Prostate gland (tissue), 2 donors: ENCODE results near the gene PCDHA5.

Source experiments
- POLR2A ChIP-seq: fragments of 450-650 bp; IDR thresholded peaks from one replicate; pipeline ENCODE4 v1.6.1; 2016; ENCODE audit warnings: antibody characterized with exemption, mild to moderate bottlenecking
- POLR2AphosphoS5 ChIP-seq: sonication (generic); formaldehyde crosslinking; IDR thresholded peaks from one replicate; pipeline ENCODE4 v1.6.1; 2017; ENCODE audit warnings: antibody characterized with exemption
- TF ChIP-seq, protein P1 (sequence below), 4 experiments: fragments of 200-600 bp in 2 of 4; fragments of 450-650 bp in 2 of 4; sonication (generic) in 2 of 4; IDR thresholded peaks; 1 replicate in 3 of 4; 2 replicates in 1 of 4; pipeline ENCODE4 v1.5.1; 2016 to 2019; ENCODE audit warnings: antibody characterized with exemption in 4 of 4, mild to moderate bottlenecking in 2 of 4, moderate library complexity in 2 of 4

DNA sequence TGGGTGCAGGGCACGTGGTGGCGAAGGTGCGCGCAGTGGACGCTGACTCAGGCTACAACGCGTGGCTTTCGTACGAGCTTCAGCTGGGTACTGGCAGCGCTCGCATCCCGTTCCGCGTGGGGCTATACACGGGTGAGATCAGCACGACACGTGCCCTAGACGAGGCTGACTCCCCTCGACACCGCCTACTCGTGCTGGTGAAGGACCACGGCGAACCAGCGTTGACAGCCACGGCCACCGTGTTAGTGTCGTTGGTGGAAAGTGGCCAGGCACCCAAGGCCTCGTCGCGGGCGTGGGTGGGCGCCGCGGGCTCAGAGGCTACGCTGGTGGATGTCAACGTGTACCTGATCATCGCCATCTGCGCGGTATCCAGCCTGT lies 24.7 kb upstream of the PCDHA5 start:
- TF ChIP-seq POLR2A (no peak), POLR2AphosphoS5 (no peak)
- TF ChIP-seq, protein P1, sequence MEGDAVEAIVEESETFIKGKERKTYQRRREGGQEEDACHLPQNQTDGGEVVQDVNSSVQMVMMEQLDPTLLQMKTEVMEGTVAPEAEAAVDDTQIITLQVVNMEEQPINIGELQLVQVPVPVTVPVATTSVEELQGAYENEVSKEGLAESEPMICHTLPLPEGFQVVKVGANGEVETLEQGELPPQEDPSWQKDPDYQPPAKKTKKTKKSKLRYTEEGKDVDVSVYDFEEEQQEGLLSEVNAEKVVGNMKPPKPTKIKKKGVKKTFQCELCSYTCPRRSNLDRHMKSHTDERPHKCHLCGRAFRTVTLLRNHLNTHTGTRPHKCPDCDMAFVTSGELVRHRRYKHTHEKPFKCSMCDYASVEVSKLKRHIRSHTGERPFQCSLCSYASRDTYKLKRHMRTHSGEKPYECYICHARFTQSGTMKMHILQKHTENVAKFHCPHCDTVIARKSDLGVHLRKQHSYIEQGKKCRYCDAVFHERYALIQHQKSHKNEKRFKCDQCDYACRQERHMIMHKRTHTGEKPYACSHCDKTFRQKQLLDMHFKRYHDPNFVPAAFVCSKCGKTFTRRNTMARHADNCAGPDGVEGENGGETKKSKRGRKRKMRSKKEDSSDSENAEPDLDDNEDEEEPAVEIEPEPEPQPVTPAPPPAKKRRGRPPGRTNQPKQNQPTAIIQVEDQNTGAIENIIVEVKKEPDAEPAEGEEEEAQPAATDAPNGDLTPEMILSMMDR (IDR thresholded peaks at IDR 0.05) = no peak
